GM19455 (cell line): ENCODE measurements around the gene TRMT10B.
"Not testable (repeated sequence)": the region's sequence is repeated elsewhere in the genome, so short reads cannot be mapped to it uniquely, and the experiment has no call there.

Source experiments
- ATAC-seq: cut with Tn5 transposase; IDR thresholded peaks from one replicate; pipeline ENCODE4 v1.9.1; 2021; ENCODE audit not compliant: unreplicated experiment

The TRMT10B gene

GRCh38 chr9:37798677-37799076, 45.1 kb downstream of the TRMT10B start:
- ATAC-seq, result no peak

DNA sequence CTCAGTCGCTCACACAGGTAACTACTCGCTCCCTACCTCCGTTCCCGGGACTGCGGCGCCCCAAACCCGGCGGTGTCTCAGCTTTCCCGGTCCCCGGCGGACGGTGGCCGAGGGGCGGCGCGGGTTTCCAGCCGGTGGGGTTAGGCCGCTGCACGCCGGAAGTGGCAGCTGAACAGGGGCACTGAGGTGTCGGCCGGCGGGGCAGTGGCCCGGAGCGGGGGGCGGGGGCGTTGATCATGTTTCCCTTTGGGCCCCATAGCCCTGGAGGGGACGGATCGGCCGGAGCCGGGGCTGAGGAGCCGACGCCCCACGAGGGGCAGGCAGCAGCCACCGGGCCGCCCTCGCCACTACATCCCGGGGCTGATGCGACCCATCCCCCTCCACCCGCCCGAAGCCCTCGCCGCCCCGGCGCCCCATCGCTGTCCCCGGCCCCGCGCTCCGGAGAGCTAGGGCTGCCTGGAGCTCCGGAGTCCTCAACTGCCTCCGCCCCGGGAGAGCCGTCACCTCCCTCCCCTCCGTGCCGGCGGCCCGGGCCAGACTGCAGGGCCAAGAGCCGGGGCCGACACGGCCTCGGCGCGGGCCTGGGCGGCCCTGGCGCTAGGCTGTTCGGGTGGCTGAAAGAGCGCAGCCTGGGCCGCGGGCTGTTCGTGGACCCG, 47.2 kb downstream of the TRMT10B start, which contains the start of gene DCAF10:
TSS of gene DCAF10 (plus strand) at position 167 of the 656 bp plus-strand sequence. CDS start at position 237, 70 bp downstream.
- peak; percentile 64 for ATAC-seq

- peak; percentile 54 for ATAC-seq
Measured at GRCh38 chr9:37801287-37801850, 47.8 kb downstream of the TRMT10B start.

GRCh38 chr9:37801959-37802711, 48.5 kb downstream of the TRMT10B start:
- ATAC-seq, result no peak

GRCh38 chr9:37806271-37806670, 52.7 kb downstream of the TRMT10B start:
- ATAC-seq, result no peak

DNA sequence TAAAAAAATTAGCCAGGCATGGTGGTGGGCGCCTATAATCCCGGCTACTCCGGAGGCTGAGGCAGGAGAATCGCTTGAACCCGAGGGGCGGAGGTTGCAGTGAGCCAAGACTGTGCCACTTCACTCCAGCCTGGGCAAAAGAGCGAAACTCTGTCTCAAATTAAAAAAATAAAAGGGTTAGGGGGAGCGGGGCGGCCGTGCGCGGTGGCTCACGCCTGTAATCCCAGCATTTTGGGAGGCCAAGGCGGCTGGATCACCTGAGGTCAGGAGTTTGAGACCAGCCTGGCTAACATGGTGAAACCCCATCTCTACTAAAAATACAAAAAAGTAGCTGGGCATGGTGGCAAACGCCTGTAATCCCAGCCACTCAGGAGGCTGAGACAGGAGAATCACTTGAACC, 56.1 kb downstream of the TRMT10B start:
- ATAC-seq, result not testable (repeated sequence)

GRCh38 chr9:37811906-37812476, 58.4 kb downstream of the TRMT10B start:
- ATAC-seq, result no peak

GRCh38 chr9:37812773-37813379, 59.3 kb downstream of the TRMT10B start:
- no peak for ATAC-seq

GRCh38 chr9:37818849-37819248, 65.2 kb downstream of the TRMT10B start:
- no peak for ATAC-seq

DNA sequence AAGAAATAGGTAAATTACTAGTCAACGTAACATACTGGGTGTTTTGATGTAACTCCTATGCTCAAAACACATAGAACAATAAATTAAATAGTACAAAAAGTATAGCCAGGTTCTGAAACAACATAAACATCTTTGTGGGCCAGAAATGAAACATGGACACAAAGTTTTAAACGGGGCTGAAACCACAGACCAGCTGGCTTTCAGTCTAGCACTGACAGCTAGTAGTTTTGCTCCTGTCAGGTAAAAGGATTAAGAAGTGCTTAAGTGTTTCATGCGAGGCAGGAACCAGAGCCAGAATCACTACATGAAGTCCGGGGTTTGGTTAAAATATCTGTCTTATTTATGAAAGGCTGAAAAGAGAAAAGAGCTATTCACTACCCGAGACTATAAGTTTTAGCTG, 66.5 kb downstream of the TRMT10B start:
- ATAC-seq, result no peak

- not testable (repeated sequence) for ATAC-seq
Measured at GRCh38 chr9:37825174-37825573, 71.6 kb downstream of the TRMT10B start.

- ATAC-seq, result no peak
Measured at GRCh38 chr9:37827483-37828165, 74.0 kb downstream of the TRMT10B start.
